Activated naive CD4-positive, alpha-beta T cell treated with anti-CD3 and anti-CD28 coated beads, Interleukin-2, amount 50 U/mL, for 72 hours (primary cell): ENCODE results near the gene EDIL3. TPM values are rescaled to one million over a fixed set of nuclear protein-coding genes. Genes with fewer than 3 reads are reported as not detected.

Experiments
- ATAC-seq, 2 donors: fragments of 150-1000 bp; cut with Tn5 transposase; 2 replicates each; pipeline ENCODE4 v1.10.0; 2021; ENCODE audit warnings: mild to moderate bottlenecking in 2 of 2, moderate library complexity in 2 of 2
- DNase-seq, 2 donors: peaks; one replicate each; pipeline ENCODE4 v3.0.0; 2021 to 2022; ENCODE audit warnings: low spot score in 2 of 2
- H3K27ac Mint-ChIP-seq, 2 donors: one replicate each; pipeline ENCODE4 v1.8.0; 2022; ENCODE audit warnings: mild to moderate bottlenecking in 2 of 2, mixed read lengths in 2 of 2
- H3K36me3 Mint-ChIP-seq, 2 donors: one replicate each; pipeline ENCODE4 v1.8.0; 2022; ENCODE audit warnings: mixed read lengths in 2 of 2
- H3K9me3 Mint-ChIP-seq, 2 donors: one replicate each; pipeline ENCODE4 v1.8.0; 2022; ENCODE audit warnings: mixed read lengths in 2 of 2
- total RNA-seq, 2 donors: library from RNA; stranded (reverse); gene quantifications; one replicate each; pipeline ENCODE4 v1.2.3, GENCODE V29; 2022

EDIL3 gene
- total RNA-seq, 2 donors from 2014 or later = not detected

DNA sequence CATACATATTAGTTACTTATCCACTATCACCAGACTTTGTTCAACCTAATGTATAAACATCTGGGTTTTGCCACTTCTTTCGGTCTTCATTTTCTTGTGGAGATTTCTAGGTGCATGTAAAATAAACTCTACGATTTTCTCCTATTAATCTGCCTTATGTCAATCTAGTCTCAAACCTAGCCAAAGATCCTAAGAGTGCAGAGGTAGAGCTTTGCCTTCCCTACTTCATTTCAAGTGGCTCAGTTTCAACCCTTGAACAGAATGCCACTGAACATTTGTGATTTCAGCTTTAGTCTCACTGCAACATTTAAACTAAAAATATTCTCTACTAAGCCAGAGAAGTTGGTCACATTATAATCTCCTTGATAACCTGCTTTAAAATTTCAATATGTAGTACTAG is 94.0 kb downstream of the EDIL3 start:
- ATAC-seq (no peak), DNase-seq (no peak)
- H3K27ac Mint-ChIP-seq = no peak overlapping the region
- H3K36me3 Mint-ChIP-seq = no peaks in the 10 kb centered on the region
- peaks cover 15 to 16% of the 10 kb centered on the region in 2 donors for H3K9me3 Mint-ChIP-seq

DNA sequence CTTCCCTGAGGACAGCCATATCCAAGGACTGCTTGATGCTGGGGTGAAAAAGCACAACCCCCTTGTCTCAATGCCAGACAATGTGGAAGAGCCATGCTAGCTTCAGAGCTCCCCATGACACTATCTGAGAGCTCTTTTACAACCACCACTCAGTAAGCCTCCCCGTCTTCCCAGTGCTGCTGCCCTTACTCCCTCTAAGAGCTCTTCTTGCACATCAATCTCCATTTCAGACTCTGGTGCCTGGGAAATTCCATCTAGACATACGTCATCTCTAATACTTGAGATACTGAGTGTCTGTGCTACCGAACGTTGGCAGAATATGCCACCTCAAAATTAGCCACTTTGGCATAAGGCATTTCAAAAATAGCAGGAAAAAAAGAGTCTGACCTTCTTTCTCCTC is 94.5 kb downstream of the EDIL3 start:
- no peak for DNase-seq
- peaks cover 15 to 16% of the 10 kb centered on the region in 2 donors for H3K9me3 Mint-ChIP-seq
- no peaks in the 10 kb centered on the region for H3K36me3 Mint-ChIP-seq
- ATAC-seq = no peak
- H3K27ac Mint-ChIP-seq = no peak overlapping the region

DNA sequence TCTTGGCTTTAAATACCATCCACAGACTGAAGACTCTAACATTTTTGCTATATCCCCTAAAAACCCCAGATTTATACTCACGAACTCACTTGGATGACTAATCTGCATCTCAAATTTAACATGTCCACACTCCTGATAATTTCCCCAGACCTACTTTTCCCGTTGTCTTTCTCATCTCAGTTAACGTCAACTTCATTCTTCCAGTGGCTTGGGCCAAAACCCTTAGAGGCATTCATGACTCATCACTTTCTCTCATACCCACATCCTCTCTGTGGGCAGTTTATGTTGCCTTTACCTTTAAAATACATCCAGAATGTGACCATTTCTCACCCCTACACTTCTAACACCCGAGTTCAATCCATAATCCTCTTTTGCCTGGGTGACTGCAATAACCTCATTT is 96.7 kb downstream of the EDIL3 start:
- Mint-ChIP-seq H3K9me3 (peaks cover 15 to 16% of the 10 kb centered on the region in 2 donors), H3K36me3 (no peaks in the 10 kb centered on the region), H3K27ac (no peak overlapping the region)
- DNase-seq (no peak), ATAC-seq (no peak)

DNA sequence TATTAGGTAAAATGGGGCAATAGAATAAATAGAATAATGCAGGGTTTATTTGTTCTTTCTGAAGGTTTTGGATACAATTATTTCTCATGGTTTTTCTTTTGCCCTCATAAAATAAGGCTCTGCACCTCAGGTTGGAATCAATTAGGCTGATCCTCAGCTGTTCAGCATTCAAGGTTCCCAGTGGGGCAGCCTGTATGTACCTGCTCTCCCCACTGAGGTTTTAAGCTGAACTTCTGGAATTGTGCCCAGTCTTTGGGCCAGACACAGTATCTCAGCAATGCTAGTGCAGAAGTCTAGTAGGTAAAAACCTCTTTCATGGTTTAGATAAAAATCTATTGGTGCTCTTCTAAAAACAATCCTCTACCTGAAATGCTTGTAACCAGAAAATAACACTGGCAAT is 98.0 kb downstream of the EDIL3 start:
- Mint-ChIP-seq H3K36me3 (no peaks in the 10 kb centered on the region), H3K27ac (no peak overlapping the region), H3K9me3 (peaks cover 15 to 16% of the 10 kb centered on the region in 2 donors)
- DNase-seq (no peak), ATAC-seq (no peak)

DNA sequence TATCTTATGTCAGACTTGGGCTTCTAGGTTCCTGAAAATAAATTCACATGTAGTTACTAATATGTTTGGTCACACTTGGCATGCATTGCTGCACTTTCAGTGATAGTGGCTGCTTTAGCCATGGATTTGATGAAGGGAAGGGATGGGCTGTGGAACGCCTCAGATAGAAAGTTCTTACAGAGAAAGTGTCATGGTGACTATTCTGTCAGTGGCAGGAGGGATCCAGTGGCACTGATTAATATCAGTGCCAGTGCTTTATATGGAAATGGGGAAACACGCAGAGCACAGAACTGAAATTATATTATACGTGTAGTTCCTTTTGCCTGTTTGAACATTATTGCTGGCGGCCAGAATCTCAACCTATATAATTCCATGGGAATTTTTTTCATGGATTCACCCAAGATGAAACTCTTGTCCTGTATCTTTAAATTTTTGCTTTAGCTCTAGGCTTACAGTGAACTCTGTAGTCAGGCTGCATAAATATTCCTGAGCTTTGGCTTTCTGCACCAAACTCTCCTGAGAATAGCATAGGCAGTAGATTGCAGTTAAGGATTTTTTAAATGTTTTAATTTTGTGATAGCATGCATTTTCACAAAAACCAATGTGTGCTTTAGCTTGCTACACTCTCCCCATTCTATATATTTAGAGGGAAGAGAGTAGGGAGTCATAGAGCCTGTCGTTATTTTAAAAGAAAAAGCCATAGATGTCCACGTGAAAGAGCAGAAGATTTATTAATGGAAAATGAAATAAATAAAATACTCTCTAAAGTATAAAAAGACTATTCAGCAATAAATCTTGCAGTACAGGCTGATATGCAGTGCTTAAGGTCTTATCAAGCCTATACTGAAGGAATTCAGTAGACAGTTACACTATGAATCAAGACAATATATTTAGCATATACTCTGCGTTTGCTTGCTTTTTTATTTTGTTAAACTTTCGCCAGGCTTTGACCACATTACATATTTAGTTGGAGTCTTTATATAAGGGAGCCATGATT is 98.7 kb downstream of the EDIL3 start:
- ATAC-seq (no peak), DNase-seq (no peak)
- H3K9me3 Mint-ChIP-seq = peaks cover 15 to 16% of the 10 kb centered on the region in 2 donors
- no peaks in the 10 kb centered on the region for H3K36me3 Mint-ChIP-seq
- H3K27ac Mint-ChIP-seq = no peak overlapping the region

DNA sequence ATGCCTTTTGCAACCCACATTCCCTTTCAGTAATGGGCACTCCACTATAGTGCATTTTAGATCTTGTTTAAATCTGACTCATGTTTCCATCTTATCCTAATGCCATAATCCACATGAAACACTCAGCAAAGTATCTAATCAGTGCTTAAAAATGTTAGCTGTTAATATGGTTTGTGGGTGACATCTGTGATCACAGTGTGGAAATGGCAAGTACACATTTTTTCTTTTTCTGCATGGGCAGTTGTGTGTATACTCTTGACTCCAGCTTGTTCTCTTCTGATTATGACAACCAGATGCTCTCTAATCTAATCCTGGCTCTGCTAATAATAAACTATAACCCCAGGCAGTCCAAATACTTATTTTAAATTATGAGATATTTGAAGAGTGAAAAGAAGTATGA is 103.3 kb downstream of the EDIL3 start:
- no peak for ATAC-seq
- no peaks in the 10 kb centered on the region for H3K36me3 Mint-ChIP-seq
- no peaks in the 10 kb centered on the region for H3K9me3 Mint-ChIP-seq

DNA sequence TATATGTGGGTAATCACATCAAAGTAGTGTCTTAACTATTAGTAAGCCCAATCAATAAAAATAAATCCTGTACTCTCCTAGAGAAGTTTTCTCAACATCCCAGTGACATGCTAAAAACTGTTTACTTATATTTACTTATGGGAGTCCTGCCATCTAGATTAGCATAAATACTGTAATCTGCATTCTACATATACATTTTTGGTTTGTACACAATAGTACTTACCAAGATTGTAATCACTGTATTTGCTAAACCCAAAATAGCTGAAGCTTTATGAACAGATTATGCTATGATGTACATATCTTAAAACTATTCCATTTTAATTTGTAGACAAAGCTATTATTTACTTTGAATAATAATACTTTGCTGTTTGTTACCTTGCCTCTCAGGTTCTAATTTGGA is 105.4 kb downstream of the EDIL3 start:
- H3K36me3 Mint-ChIP-seq = no peaks in the 10 kb centered on the region
- DNase-seq = no peak
- ATAC-seq = no peak
- H3K9me3 Mint-ChIP-seq = no peaks in the 10 kb centered on the region
- H3K27ac Mint-ChIP-seq = no peak overlapping the region

More for the DNA sequence above, 103.3 kb downstream of the EDIL3 start:
- no peak overlapping the region for H3K27ac Mint-ChIP-seq
- no peak for DNase-seq

DNA sequence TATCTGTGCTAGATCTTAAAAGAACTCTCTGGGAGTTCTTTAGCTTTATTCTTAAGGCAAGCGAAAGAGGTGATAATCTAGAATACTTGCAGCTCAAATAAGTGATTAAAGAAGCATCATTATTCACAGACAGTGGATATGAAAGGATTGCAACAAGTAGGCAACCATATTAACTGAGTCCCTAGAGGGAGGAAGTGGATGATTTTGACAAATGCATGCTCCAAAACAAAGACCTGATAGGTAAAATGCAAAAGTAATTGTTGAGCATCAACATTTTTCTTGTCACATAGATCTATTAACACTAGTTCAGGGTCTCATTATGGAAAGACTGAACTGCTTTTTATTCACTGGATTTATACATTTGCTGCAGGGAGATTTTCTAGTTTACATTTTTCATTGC is 109.1 kb downstream of the EDIL3 start:
- ATAC-seq (no peak), DNase-seq (no peak)
- Mint-ChIP-seq H3K9me3 (no peaks in the 10 kb centered on the region), H3K27ac (no peak overlapping the region), H3K36me3 (no peaks in the 10 kb centered on the region)

DNA sequence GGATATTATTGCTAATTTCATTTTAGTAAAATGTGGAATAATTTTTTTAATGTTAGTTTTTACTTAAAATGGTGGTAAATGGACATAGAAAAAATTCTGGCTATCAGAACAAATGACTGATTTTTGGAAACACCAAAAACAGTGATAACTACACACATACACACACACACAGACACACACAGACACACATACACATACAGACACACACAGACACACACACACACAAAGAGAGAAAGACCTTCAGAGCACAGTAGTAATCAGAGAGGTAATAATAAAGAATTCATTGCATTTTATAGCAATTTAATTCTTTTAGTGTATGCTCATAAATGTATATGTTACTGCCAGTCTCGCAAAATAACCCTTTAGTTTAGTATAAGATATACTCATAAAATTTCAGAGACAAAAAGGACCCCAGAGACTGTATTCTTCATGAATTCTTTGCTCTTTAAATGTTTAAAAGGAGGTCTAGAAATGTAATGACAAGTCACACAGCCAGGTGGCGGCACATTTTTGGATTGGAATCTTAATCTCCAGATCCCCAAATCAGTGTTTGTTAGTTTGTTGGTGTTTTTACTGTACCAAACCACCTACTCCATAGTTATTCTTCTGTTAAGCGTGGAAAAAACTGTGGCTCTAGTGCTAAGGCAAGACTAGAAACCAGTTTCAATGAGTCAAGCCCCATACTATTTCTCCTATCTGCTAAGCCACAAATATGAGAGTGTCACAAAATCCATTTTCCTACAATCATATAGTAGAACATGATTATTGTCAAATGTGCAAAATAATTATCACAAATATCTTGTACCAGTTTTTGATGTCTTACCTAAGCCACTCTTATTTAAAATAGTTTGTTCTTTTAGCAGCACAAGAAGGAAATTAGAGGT is 109.9 kb downstream of the EDIL3 start:
- no peak for ATAC-seq
- Mint-ChIP-seq H3K27ac (no peak overlapping the region), H3K36me3 (no peaks in the 10 kb centered on the region), H3K9me3 (no peaks in the 10 kb centered on the region)
- DNase-seq = no peak

DNA sequence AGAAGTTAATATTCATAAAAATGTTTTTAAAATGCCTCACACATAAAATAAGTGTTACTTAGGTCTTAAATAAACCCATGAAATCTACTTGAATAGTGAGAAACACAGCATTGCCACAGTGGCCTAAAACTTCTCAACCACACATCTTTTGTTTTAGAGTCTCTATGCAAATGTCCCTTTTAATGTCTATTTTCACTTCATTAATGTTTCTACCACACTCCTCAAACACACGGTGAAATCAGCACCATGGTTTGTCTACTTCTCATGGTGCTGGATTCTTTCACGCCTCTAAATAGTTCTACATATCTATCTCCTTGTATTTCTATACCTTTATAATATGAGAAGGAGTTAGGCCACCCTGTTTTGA is 111.2 kb downstream of the EDIL3 start:
- no peak for DNase-seq
- H3K27ac Mint-ChIP-seq = no peak overlapping the region

DNA sequence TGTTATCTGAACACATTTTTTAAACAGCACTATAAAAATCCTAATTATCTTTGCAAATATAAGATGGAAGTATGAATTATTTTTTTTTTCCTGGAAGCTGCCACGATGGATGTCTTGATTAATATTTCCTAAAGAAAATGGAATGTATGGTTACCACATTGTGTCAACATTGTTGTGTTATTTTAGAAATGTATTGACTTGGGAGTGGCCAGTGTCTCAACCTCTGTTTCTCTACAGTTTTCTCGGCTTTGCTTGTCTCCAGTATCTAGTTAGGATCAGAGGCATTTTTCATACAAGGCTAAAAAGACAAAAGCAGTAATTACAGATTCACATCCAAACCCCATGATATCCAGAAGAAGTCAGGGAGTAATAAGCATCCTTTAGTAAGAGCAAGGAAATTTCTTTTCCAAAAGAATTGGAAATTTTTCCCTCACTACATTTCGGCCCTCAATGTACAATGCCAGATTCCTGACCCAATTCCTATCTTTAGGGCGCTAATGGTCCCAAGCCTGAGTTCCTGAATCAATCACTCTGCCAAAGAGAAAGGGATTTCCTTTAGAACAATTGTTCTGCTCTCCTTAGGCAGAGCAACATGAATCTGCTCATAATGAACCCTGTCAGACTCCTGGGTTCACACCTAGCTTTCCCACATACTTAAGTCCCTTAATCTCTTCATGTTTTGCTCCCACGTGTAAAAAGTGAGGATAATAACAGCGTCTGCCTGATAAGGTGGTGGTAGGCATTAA is 111.7 kb downstream of the EDIL3 start:
- H3K36me3 Mint-ChIP-seq = no peaks in the 10 kb centered on the region
- no peaks in the 10 kb centered on the region for H3K9me3 Mint-ChIP-seq
- DNase-seq (no peak), ATAC-seq (no peak)
- no peak overlapping the region for H3K27ac Mint-ChIP-seq

More for the DNA sequence above, 111.2 kb downstream of the EDIL3 start:
- Mint-ChIP-seq H3K36me3 (no peaks in the 10 kb centered on the region), H3K9me3 (no peaks in the 10 kb centered on the region)
- no peak for ATAC-seq

DNA sequence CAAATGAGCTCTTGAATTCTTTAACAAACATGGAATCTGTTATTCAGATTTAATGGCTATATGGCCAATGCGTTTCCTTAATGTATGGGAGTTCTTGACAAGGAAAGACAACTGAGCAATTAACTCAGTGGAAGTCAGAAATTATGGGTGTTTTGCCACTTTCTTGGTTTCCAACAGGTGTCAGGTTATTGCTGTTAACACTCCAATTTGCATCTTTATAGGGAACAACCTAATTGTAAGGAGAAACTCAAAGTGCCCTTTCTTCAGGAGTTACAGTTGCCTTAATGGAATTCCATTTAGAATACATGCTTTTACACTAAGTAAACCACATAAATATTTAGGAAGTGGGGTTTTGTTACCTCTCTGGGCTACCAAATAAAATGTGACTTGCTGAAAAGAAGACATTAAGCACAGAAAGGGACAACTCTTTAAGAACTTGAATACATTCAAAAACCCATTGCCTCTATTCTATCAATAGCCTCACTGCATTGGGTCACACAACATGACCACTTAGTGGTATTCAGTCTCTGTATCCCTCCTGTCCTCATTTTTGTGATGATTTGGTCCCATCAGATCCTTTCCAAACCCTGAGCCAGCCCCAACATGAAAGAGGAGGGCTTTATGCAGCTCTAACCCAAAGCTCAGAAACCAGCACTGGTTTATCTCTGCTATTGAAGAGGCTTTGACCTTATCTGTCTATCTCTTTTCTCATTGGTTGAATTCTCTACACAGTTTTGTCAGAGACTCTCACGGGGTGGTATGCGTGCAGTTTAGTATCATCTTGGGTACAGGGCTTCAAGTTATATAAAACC is 118.7 kb downstream of the EDIL3 start:
- no peak for ATAC-seq
- no peak for DNase-seq
- H3K36me3 Mint-ChIP-seq = no peaks in the 10 kb centered on the region
- H3K27ac Mint-ChIP-seq = no peak overlapping the region
- peaks cover 0 to 6% of the 10 kb centered on the region in 2 donors for H3K9me3 Mint-ChIP-seq

DNA sequence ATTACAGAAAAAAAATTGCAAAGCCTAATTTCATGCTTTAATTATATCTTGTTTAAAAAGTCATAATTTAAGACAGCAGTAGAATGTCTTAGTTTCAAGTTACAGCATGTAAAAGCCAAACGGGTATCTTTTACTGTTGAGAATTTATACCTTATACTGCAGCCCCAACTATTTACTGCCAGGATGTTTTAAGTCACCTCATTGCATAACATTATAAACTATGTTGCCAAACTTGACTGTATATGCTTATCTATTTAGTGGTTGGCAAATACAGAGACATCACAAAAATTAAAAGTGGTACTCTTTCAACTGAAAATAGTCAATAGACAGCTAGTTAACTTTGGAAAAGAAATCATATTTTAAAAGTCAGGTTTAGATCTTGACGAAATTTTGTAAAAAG is 119.5 kb downstream of the EDIL3 start:
- Mint-ChIP-seq H3K27ac (no peak overlapping the region), H3K36me3 (no peaks in the 10 kb centered on the region), H3K9me3 (peaks cover 0 to 6% of the 10 kb centered on the region in 2 donors)
- DNase-seq (no peak), ATAC-seq (no peak)

DNA sequence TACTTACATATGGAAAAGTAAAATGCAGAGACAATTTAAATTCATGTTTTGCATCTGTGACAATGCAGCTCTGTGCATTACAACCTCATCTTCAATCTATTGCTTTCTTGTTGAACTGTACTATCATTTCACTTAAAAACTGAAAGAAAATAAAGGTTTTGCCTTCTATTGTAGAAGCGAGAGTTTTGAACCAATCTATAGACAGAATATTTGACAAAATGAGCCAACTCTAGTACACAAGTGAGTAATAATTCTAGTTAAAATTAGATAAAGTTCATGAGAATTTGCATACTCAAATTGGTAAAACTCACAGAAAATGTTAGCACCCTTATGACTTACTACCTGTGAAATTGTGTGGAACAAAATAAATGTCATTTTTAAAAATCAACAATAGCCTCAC is 123.7 kb downstream of the EDIL3 start:
- DNase-seq (no peak), ATAC-seq (no peak)
- H3K36me3 Mint-ChIP-seq = no peaks in the 10 kb centered on the region
- no peak overlapping the region for H3K27ac Mint-ChIP-seq
- peaks cover 0 to 22% of the 10 kb centered on the region in 2 donors for H3K9me3 Mint-ChIP-seq

DNA sequence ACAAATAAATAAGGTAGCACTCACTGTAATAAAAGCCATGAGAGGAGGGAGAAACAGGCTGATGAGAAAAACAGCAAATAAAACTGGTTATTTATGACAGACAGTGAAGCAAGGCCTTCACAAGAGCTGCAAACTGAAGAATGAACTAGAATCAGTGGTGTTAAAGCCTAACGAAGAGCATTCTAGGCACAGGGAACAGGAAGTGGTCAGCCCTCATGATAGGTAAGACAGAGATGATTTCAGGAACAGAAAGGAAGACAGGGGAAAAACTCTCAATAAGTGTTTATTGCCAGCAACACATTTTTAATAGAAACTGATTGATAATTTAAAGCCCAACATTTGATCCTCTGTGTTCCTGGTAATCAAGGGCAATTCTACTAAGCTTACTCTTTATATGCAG is 124.5 kb downstream of the EDIL3 start:
- DNase-seq (no peak), ATAC-seq (no peak)
- Mint-ChIP-seq H3K36me3 (no peaks in the 10 kb centered on the region), H3K9me3 (peaks cover 0 to 22% of the 10 kb centered on the region in 2 donors), H3K27ac (no peak overlapping the region)
